ENCODE measurements around the gene PCDHGC5. TPM values are rescaled to one million over a fixed set of nuclear protein-coding genes. Genes with fewer than 3 reads are reported as not detected.

Gene PCDHGC5
- total and polyA plus RNA-seq, 5 experiments from 2014 or later, result not detected

GRCh38 chr5:141493500-141494422 is 4.9 kb downstream of the PCDHGC5 start:
- POLR2A ChIA-PET, result no interaction called here
- Mint-ChIP-seq H3K27ac (no peak overlapping the region), H3K36me3 (peaks cover 2 to 6% (median 3%) of the 10 kb centered on the region in 3 donors), H3K9me3 (peaks cover 0 to 2% (median 0%) of the 10 kb centered on the region in 9 donors), H3K27me3 (peaks cover 35 to 96% (median 60%) of the 10 kb centered on the region in 5 donors), H3K4me3 (peak overlapping the region in 2 of 10 donors; percentile 8 to 24), H3K4me1 (peaks cover 14 to 17% (median 15%) of the 10 kb centered on the region in 4 donors)
- DNase-seq, result no peak
- ATAC-seq, result no peak

DNA sequence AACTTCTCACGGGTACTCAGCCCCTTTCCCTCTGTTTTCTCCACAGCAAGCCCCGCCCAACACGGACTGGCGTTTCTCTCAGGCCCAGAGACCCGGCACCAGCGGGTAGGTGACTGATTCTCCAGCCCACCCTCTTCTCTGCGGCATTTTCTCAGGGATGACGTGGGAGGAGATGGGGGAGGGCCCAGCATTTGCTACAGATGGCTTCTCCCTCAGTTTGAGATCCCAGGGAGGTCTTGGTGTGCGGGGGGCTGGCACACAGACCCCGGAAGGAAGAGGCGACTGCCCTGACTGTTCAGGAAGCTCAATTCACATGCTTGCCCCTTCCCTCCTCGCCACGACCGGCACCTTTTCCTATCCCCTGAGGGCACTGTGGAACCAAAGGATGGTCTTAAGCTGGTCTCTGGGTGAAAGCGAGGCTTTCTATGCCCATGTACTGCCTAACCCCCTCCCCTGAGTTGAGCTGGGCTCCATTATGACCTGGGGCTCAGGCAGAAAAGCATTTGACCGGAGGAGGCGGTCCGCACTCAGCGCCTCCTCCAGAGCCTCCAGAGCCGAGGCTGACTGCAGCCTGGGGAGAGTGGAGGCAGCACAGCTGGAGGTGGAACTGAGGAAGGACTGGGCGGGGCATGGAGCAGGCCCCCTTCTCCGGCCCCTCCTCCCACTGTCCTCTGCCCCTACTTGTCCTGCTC is 6.0 kb downstream of the PCDHGC5 start:
- ATAC-seq (no peak), DNase-seq (no peak)
- Mint-ChIP-seq H3K27me3 (peaks cover 27 to 88% (median 53%) of the 10 kb centered on the region in 5 donors), H3K4me3 (peak overlapping the region in 5 of 10 donors; percentile 0 to 24 (median 9)), H3K36me3 (peaks cover 2 to 6% (median 3%) of the 10 kb centered on the region in 3 donors), H3K9me3 (peaks cover 0 to 4% (median 0%) of the 10 kb centered on the region in 9 donors), H3K27ac (no peak overlapping the region), H3K4me1 (peaks cover 14 to 17% (median 15%) of the 10 kb centered on the region in 4 donors)
- POLR2A ChIA-PET, result no interaction called here

DNA sequence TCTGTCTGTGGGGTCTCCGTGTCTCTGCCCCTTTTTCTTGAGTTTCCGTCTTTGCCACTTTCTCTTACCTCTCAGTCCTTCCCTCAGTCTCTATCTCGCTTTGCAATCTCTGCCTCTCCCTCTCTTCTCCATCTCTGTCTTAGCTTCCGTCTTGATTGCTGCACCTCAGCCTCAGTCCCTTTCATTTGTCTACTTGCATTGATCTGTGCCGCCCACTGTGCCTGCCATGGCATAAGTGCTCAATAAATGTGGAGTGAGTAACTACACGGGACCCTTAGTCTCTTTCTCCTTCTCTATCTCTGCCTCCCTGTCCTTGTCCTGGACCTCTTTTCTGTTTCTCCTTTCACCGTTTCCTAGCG is 6.6 kb downstream of the PCDHGC5 start:
- H3K27ac Mint-ChIP-seq, result no peak overlapping the region
- peaks cover 14 to 17% (median 15%) of the 10 kb centered on the region in 4 donors for H3K4me1 Mint-ChIP-seq
- no peak for DNase-seq
- peaks cover 0 to 4% (median 0%) of the 10 kb centered on the region in 9 donors for H3K9me3 Mint-ChIP-seq
- H3K27me3 Mint-ChIP-seq, result peaks cover 24 to 83% (median 48%) of the 10 kb centered on the region in 5 donors
- POLR2A ChIA-PET, result no interaction called here
- H3K36me3 Mint-ChIP-seq, result peaks cover 3 to 6% (median 3%) of the 10 kb centered on the region in 3 donors
- ATAC-seq, result no peak
- peak overlapping the region in 5 of 10 donors; percentile 0 to 17 (median 5) for H3K4me3 Mint-ChIP-seq

DNA sequence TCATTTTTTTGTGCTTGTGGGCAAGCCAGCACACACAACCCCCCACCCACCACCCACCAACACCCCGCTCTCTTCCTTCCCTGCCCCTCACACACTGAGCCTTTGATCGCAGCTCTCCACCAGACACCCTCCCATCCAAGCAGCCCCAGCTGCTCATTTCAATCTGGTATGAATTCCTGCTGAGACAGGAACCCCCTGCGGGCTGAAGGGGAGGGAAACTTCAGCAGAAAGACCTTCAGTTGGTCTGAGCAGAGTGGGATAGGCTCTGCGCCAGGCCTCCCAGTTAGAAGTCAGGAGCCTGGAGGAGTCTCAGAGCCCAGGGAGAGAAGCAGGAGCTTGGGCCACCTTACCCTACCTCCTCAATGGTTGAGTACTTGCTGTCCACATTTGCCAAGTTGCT is 7.2 kb downstream of the PCDHGC5 start:
- DNase-seq (no peak), ATAC-seq (no peak)
- H3K4me3 Mint-ChIP-seq, result peak overlapping the region in 1 of 10 donors; percentile 9
- H3K4me1 Mint-ChIP-seq, result peaks cover 10 to 17% (median 12%) of the 10 kb centered on the region in 4 donors
- H3K27me3 Mint-ChIP-seq, result peaks cover 18 to 77% (median 42%) of the 10 kb centered on the region in 5 donors
- peaks cover under 1 to 6% (median 4%) of the 10 kb centered on the region in 3 donors for H3K36me3 Mint-ChIP-seq
- POLR2A ChIA-PET, result no interaction called here
- H3K9me3 Mint-ChIP-seq, result peaks cover 0 to 4% (median 0%) of the 10 kb centered on the region in 9 donors
- H3K27ac Mint-ChIP-seq, result no peak overlapping the region

DNA sequence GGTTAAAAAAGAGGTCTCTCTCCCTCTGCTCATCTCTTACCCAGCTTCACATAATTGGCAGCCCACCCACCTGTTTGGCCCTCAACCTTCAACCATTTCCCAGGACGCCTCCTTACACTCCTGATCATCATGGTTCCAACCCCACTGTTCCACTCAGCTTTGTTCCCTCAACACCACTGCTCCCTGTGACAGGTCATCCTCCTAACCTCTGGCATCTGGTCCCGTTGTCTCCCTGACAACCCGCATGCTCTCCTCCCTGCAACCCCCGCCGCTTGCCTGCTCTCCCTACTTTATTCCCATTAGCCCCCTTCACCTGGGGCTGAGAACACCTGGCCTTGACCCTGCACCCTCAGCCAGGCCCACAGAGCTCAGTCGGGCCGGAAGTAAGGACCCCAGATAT is 12.9 kb downstream of the PCDHGC5 start:
- DNase-seq, result no peak
- POLR2A ChIA-PET, result no interaction called here
- peaks cover 0 to 6% (median 4%) of the 10 kb centered on the region in 3 donors for H3K36me3 Mint-ChIP-seq
- peaks cover 6 to 33% (median 11%) of the 10 kb centered on the region in 5 donors for H3K27me3 Mint-ChIP-seq
- peak overlapping the region in 1 of 10 donors; percentile 82 for H3K27ac Mint-ChIP-seq
- ATAC-seq, result no peak
- H3K4me3 Mint-ChIP-seq, result no peak overlapping the region
- peaks cover 0 to 4% (median 0%) of the 10 kb centered on the region in 9 donors for H3K9me3 Mint-ChIP-seq
- no peaks in the 10 kb centered on the region for H3K4me1 Mint-ChIP-seq

DNA sequence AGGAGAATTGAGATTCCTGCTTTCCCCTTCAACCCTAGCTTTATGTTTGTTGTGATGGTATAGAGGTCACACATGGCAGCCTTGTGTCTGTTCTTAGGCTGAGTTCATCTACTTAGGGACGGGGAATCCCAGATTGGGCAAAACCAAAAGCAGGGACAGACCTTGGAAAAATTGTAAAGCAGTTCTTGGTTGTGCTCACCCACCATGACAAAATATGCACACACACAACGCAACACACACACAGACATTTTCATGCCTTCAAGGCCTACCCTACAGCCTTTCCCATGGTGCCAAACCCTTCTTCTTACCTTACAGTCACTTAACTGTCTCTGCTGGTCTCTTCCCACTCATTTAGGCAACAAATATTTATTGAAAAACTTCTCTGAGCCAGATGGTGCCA is 14.8 kb downstream of the PCDHGC5 start:
- Mint-ChIP-seq H3K36me3 (peaks cover 0 to 1% (median 0%) of the 10 kb centered on the region in 3 donors), H3K27ac (no peak overlapping the region), H3K4me3 (no peak overlapping the region), H3K9me3 (peaks cover 0 to 2% (median 0%) of the 10 kb centered on the region in 9 donors), H3K27me3 (peaks cover 0 to 16% (median 8%) of the 10 kb centered on the region in 5 donors), H3K4me1 (peaks cover 0 to 8% (median 0%) of the 10 kb centered on the region in 4 donors)
- DNase-seq (no peak), ATAC-seq (no peak)
- POLR2A ChIA-PET, result interaction anchor here (0.7 kb wide), 1 partner anchor 1258 kb away, joined by 3 read pairs; no protein-coding TSS in a partner anchor

GRCh38 chr5:141504216-141504615 is 15.3 kb downstream of the PCDHGC5 start:
- DNase-seq (no peak), ATAC-seq (no peak)
- Mint-ChIP-seq H3K27me3 (peaks cover 0 to 12% (median 8%) of the 10 kb centered on the region in 5 donors), H3K4me3 (no peak overlapping the region), H3K9me3 (no peaks in the 10 kb centered on the region), H3K27ac (no peak overlapping the region), H3K4me1 (peaks cover 0 to 11% (median 3%) of the 10 kb centered on the region in 4 donors), H3K36me3 (peaks cover 0 to 1% (median 0%) of the 10 kb centered on the region in 3 donors)
- POLR2A ChIA-PET, result no interaction called here

- Mint-ChIP-seq H3K27me3 (peaks cover 0 to 8% (median 4%) of the 10 kb centered on the region in 5 donors), H3K27ac (peak overlapping the region in 2 of 10 donors; percentile 50 to 57), H3K4me1 (peaks cover 0 to 24% (median 4%) of the 10 kb centered on the region in 4 donors), H3K9me3 (no peaks in the 10 kb centered on the region), H3K4me3 (no peak overlapping the region), H3K36me3 (no peaks in the 10 kb centered on the region)
- ATAC-seq, result no peak
- POLR2A ChIA-PET, result no interaction called here
- DNase-seq, result no peak
Observed at GRCh38 chr5:141506381-141507155, 17.7 kb downstream of the PCDHGC5 start.

DNA sequence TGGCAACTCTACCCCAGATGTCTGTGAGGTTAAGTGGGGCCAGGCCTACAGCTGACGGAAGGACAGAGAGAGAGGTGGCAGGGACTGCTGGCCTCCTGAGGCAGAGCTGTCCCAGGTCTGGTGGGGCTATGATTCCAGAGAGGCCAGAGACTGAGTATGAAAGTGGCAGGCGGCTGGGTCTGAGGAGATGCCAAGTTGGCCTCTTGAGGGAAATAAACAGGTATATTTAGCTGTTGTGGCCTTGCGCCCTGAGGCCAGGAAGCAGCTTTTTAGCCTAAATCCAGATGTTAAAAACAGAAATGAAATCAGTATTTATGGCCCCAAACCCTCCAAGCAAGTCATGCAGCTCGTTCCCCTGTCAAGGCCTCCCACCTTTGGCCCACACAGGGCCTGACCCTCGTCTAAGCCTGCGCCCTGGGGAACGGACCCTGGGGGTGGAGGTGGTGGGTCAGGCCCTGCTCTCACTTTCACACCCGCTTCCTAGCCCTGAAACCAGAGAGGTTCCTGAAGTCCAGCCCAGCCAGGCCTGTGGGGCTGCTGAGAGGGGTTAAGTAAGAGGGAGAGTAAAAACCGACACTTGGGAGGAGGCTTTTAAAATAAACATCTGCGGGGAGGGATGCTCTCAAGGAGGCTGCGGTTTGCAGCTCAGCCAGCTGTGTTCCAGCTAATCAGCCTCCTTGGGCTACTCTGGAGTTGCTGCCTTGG is 18.7 kb downstream of the PCDHGC5 start:
- Mint-ChIP-seq H3K4me3 (peak overlapping the region in 1 of 10 donors; percentile 10), H3K27me3 (peaks cover 0 to 3% (median 0%) of the 10 kb centered on the region in 5 donors), H3K9me3 (no peaks in the 10 kb centered on the region), H3K36me3 (no peaks in the 10 kb centered on the region), H3K27ac (peak overlapping the region in 2 of 10 donors; percentile 11 to 57), H3K4me1 (peaks cover 5 to 28% (median 7%) of the 10 kb centered on the region in 4 donors)
- no peak for ATAC-seq
- POLR2A ChIA-PET, result no interaction called here
- no peak for DNase-seq

DNA sequence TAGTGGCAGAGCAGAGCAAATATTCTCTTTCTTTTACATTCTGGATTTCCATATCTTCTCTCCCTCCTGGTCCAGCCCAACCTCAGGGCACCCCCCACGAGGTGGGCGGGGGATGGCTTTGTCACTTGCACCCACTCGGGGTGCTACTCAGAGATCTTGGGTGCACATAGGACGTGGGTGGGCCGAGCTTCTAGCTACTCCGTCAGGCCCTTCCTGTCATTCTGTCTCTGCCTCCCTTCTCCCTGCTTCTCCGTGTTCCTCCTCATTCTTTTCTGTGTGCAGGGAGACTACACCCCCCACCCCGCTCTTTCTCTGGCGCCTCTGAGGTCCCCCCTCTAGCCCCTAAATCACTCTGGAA is 19.5 kb downstream of the PCDHGC5 start:
- DNase-seq (no peak), ATAC-seq (no peak)
- H3K27ac Mint-ChIP-seq, result peak overlapping the region in 1 of 10 donors; percentile 40
- H3K36me3 Mint-ChIP-seq, result no peaks in the 10 kb centered on the region
- H3K4me1 Mint-ChIP-seq, result peaks cover 10 to 34% (median 14%) of the 10 kb centered on the region in 4 donors
- no peaks in the 10 kb centered on the region for H3K9me3 Mint-ChIP-seq
- no peak overlapping the region for H3K4me3 Mint-ChIP-seq
- H3K27me3 Mint-ChIP-seq, result peaks cover 0 to 3% (median 0%) of the 10 kb centered on the region in 5 donors
- POLR2A ChIA-PET, result no interaction called here

DNA sequence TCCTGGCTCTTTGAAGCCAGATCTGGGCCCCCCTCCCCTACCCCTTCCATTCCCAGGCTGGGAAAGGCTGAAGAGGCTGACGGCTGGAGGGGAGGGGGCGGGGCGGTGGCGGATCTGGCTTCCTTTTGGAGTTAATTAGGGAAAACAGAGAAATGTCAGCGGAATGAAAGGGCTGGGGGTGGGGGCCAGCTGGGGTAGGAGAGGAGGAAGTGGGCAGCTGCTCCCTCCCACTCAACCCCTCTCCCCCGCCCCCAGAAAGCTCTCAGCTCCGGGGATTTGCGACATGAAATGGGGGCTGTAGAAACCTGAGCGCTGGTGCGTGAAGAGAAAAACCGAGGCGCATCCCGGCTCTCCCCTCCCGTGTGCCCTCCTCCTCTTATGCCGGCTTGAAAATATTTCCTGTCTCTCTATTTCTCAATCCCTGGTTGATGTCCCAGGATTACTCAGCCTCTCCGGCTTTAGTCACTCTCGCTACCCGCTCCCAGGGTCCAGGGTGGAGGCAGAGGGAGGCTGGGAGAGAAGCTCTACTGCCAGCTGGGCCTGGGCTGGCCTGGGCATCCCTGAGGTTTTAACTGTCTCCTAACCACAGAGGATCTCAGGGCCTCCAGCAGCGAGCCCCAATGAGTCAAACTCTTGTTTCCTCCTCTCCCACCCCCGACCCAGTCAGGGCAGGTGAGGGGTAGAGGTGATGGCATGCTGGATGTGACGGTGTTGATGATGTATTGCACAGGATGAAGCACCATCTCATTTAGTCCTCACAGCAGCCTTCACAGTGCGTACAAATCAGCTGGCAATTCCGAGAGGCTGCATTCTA is 20.1 kb downstream of the PCDHGC5 start:
- ATAC-seq (no peak), DNase-seq (no peak)
- Mint-ChIP-seq H3K27me3 (peaks cover 0 to 3% (median 0%) of the 10 kb centered on the region in 5 donors), H3K27ac (peak overlapping the region in 1 of 10 donors; percentile 79), H3K4me3 (peak overlapping the region in 1 of 10 donors; percentile 60), H3K9me3 (no peaks in the 10 kb centered on the region), H3K4me1 (peaks cover 15 to 40% (median 20%) of the 10 kb centered on the region in 4 donors), H3K36me3 (no peaks in the 10 kb centered on the region)
- POLR2A ChIA-PET, result no interaction called here

Measured in naive thymus-derived CD8-positive, alpha-beta T cell (primary cell).